Measurements from ENCODE around the gene FOXG1.

Gene FOXG1

GRCh38 chr14:28766469-28766955 lies at the start of gene FOXG1:
FOXG1 (plus strand) TSS chr14:28766787; CDS start chr14:28767280, 493 bp downstream.
- H3K36me3 Mint-ChIP-seq = peaks cover 11% of the 10 kb centered on the region
- H3K4me1 Mint-ChIP-seq = peaks cover 3% of the 10 kb centered on the region
- H3K9me3 Mint-ChIP-seq = peaks cover 5% of the 10 kb centered on the region
- no peak for DNase-seq
- peak within 1 kb of the TSS; percentile 59 for H3K4me3 Mint-ChIP-seq
- H3K27ac Mint-ChIP-seq = peak within 1 kb of the TSS; percentile 82
- peaks cover 66% of the 10 kb centered on the region for H3K27me3 Mint-ChIP-seq
- CTCF ChIA-PET = no interaction called here

GRCh38 chr14:28719130-28719529 lies 47.5 kb upstream of the FOXG1 start:
- Mint-ChIP-seq H3K27me3 (no peaks in the 10 kb centered on the region), H3K36me3 (no peaks in the 10 kb centered on the region), H3K4me3 (no peak overlapping the region), H3K4me1 (no peaks in the 10 kb centered on the region), H3K27ac (no peak overlapping the region), H3K9me3 (peaks cover 12% of the 10 kb centered on the region)
- CTCF ChIA-PET = no interaction called here
- no peak for DNase-seq

GRCh38 chr14:28731358-28731757 lies 35.2 kb upstream of the FOXG1 start:
- peaks cover 4% of the 10 kb centered on the region for H3K9me3 Mint-ChIP-seq
- no peaks in the 10 kb centered on the region for H3K27me3 Mint-ChIP-seq
- DNase-seq = no peak
- H3K36me3 Mint-ChIP-seq = no peaks in the 10 kb centered on the region
- no peak overlapping the region for H3K4me3 Mint-ChIP-seq
- CTCF ChIA-PET = no interaction called here
- H3K4me1 Mint-ChIP-seq = no peaks in the 10 kb centered on the region
- no peak overlapping the region for H3K27ac Mint-ChIP-seq

- H3K4me1 Mint-ChIP-seq = no peaks in the 10 kb centered on the region
- no peak overlapping the region for H3K4me3 Mint-ChIP-seq
- no peak for DNase-seq
- peaks cover 4% of the 10 kb centered on the region for H3K9me3 Mint-ChIP-seq
- no peaks in the 10 kb centered on the region for H3K27me3 Mint-ChIP-seq
- H3K27ac Mint-ChIP-seq = no peak overlapping the region
- CTCF ChIA-PET = interaction anchor here (1.0 kb wide), 1 partner anchor 13 kb away, joined by 3 read pairs; no protein-coding TSS in a partner anchor
- no peaks in the 10 kb centered on the region for H3K36me3 Mint-ChIP-seq
Measured at GRCh38 chr14:28742171-28742846, 24.3 kb upstream of the FOXG1 start.

GRCh38 chr14:28744126-28744525 lies 22.5 kb upstream of the FOXG1 start:
- Mint-ChIP-seq H3K36me3 (no peaks in the 10 kb centered on the region), H3K27me3 (no peaks in the 10 kb centered on the region), H3K4me3 (no peak overlapping the region), H3K4me1 (no peaks in the 10 kb centered on the region), H3K27ac (no peak overlapping the region), H3K9me3 (peaks cover 4% of the 10 kb centered on the region)
- DNase-seq = no peak
- CTCF ChIA-PET = no interaction called here

- DNase-seq = no peak
- no peaks in the 10 kb centered on the region for H3K27me3 Mint-ChIP-seq
- peaks cover 4% of the 10 kb centered on the region for H3K9me3 Mint-ChIP-seq
- H3K4me3 Mint-ChIP-seq = no peak overlapping the region
- H3K36me3 Mint-ChIP-seq = no peaks in the 10 kb centered on the region
- no peak overlapping the region for H3K27ac Mint-ChIP-seq
- H3K4me1 Mint-ChIP-seq = no peaks in the 10 kb centered on the region
- CTCF ChIA-PET = no interaction called here
Measured at GRCh38 chr14:28745176-28745575, 21.4 kb upstream of the FOXG1 start.

- DNase-seq = no peak
- CTCF ChIA-PET = no interaction called here
- H3K4me1 Mint-ChIP-seq = no peaks in the 10 kb centered on the region
- no peaks in the 10 kb centered on the region for H3K27me3 Mint-ChIP-seq
- no peak overlapping the region for H3K27ac Mint-ChIP-seq
- H3K36me3 Mint-ChIP-seq = no peaks in the 10 kb centered on the region
- peaks cover 4% of the 10 kb centered on the region for H3K9me3 Mint-ChIP-seq
- no peak overlapping the region for H3K4me3 Mint-ChIP-seq
Measured at GRCh38 chr14:28746247-28746646, 20.3 kb upstream of the FOXG1 start.

GRCh38 chr14:28751467-28752058 lies 15.0 kb upstream of the FOXG1 start:
- Mint-ChIP-seq H3K27me3 (peaks cover 19% of the 10 kb centered on the region), H3K27ac (no peak overlapping the region), H3K9me3 (peaks cover 4% of the 10 kb centered on the region), H3K4me1 (no peaks in the 10 kb centered on the region), H3K36me3 (no peaks in the 10 kb centered on the region), H3K4me3 (no peak overlapping the region)
- no peak for DNase-seq
- CTCF ChIA-PET = interaction anchor here (1.1 kb wide), 1 partner anchor 1522 kb away, joined by 3 read pairs; no protein-coding TSS in a partner anchor

GRCh38 chr14:28754209-28754985 lies 12.2 kb upstream of the FOXG1 start:
- peak overlapping the region; percentile 2 for H3K4me3 Mint-ChIP-seq
- peaks cover 43% of the 10 kb centered on the region for H3K27me3 Mint-ChIP-seq
- no peaks in the 10 kb centered on the region for H3K9me3 Mint-ChIP-seq
- no peak for DNase-seq
- H3K36me3 Mint-ChIP-seq = no peaks in the 10 kb centered on the region
- H3K27ac Mint-ChIP-seq = no peak overlapping the region
- CTCF ChIA-PET = interaction anchor here (1.1 to 1.4 kb wide), 2 partner anchors 12 to 29 kb away, joined by 3 read pairs; no protein-coding TSS in a partner anchor
- H3K4me1 Mint-ChIP-seq = no peaks in the 10 kb centered on the region

GRCh38 chr14:28755198-28755815 lies 11.3 kb upstream of the FOXG1 start:
- Mint-ChIP-seq H3K36me3 (no peaks in the 10 kb centered on the region), H3K27me3 (peaks cover 53% of the 10 kb centered on the region), H3K27ac (no peak overlapping the region), H3K4me1 (no peaks in the 10 kb centered on the region), H3K4me3 (no peak overlapping the region), H3K9me3 (no peaks in the 10 kb centered on the region)
- no peak for DNase-seq
- CTCF ChIA-PET = interaction anchor here (0.7 to 1.4 kb wide), 3 partner anchors 13 to 1627 kb away, joined by 3 to 4 read pairs (median 3); no protein-coding TSS in a partner anchor

- H3K9me3 Mint-ChIP-seq = no peaks in the 10 kb centered on the region
- CTCF ChIA-PET = interaction anchor here (1.1 kb wide), 1 partner anchor 13 kb away, joined by 3 read pairs; no protein-coding TSS in a partner anchor
- no peaks in the 10 kb centered on the region for H3K4me1 Mint-ChIP-seq
- no peak overlapping the region for H3K4me3 Mint-ChIP-seq
- H3K27me3 Mint-ChIP-seq = peaks cover 57% of the 10 kb centered on the region
- DNase-seq = no peak
- no peaks in the 10 kb centered on the region for H3K36me3 Mint-ChIP-seq
- no peak overlapping the region for H3K27ac Mint-ChIP-seq
Measured at GRCh38 chr14:28755884-28756268, 10.7 kb upstream of the FOXG1 start.

GRCh38 chr14:28756269-28756883 lies 10.2 kb upstream of the FOXG1 start:
- Mint-ChIP-seq H3K27ac (no peak overlapping the region), H3K4me3 (no peak overlapping the region), H3K36me3 (no peaks in the 10 kb centered on the region), H3K4me1 (no peaks in the 10 kb centered on the region), H3K27me3 (peaks cover 61% of the 10 kb centered on the region), H3K9me3 (no peaks in the 10 kb centered on the region)
- CTCF ChIA-PET = interaction anchor here (1.1 kb wide), 1 partner anchor 28 kb away, joined by 3 read pairs; no protein-coding TSS in a partner anchor
- no peak for DNase-seq

GRCh38 chr14:28756884-28757570 lies 9.6 kb upstream of the FOXG1 start:
- Mint-ChIP-seq H3K27me3 (peaks cover 67% of the 10 kb centered on the region), H3K27ac (no peak overlapping the region), H3K4me1 (no peaks in the 10 kb centered on the region), H3K4me3 (no peak overlapping the region), H3K36me3 (no peaks in the 10 kb centered on the region), H3K9me3 (no peaks in the 10 kb centered on the region)
- CTCF ChIA-PET = interaction anchor here (1.0 to 1.8 kb wide), 3 partner anchors 13 to 27 kb away, joined by 3 to 5 read pairs (median 4); no protein-coding TSS in a partner anchor
- no peak for DNase-seq

Data from activated naive CD4-positive, alpha-beta T cell treated with anti-CD3 and anti-CD28 coated beads, Interleukin-2, amount 10 ng/mL, durations not matched to agents 7 days and 5 days (primary cell).